HG02970 (cell line): Measurements from ENCODE around the gene MORN1.

Experiments
- ATAC-seq: cut with Tn5 transposase; IDR thresholded peaks from one replicate; pipeline ENCODE4 v1.9.1; 2021; ENCODE audit warnings: mild to moderate bottlenecking, moderate library complexity, moderate number of reproducible peaks; ENCODE audit not compliant: unreplicated experiment, low FRiP score

MORN1 gene

GRCh38 chr1:2353551-2354438 lies 37.6 kb downstream of the MORN1 start:
- ATAC-seq, result no peak

GRCh38 chr1:2352897-2353550 lies 38.3 kb downstream of the MORN1 start:
- no peak for ATAC-seq

- no peak for ATAC-seq
Observed at GRCh38 chr1:2352341-2352896, 38.9 kb downstream of the MORN1 start.

GRCh38 chr1:2351723-2352122 lies 39.6 kb downstream of the MORN1 start:
- no peak for ATAC-seq

GRCh38 chr1:2350911-2351655 lies 40.3 kb downstream of the MORN1 start:
- no peak for ATAC-seq

GRCh38 chr1:2350501-2350900 lies 40.9 kb downstream of the MORN1 start:
- ATAC-seq, result no peak

- ATAC-seq, result no peak
Observed at GRCh38 chr1:2349806-2350205, 41.5 kb downstream of the MORN1 start.

GRCh38 chr1:2348346-2349325 lies 42.7 kb downstream of the MORN1 start:
- no peak for ATAC-seq

GRCh38 chr1:2347896-2348295 lies 43.5 kb downstream of the MORN1 start:
- ATAC-seq, result no peak

- ATAC-seq, result no peak
Observed at GRCh38 chr1:2347409-2347785, 44.0 kb downstream of the MORN1 start.

GRCh38 chr1:2346691-2347408 lies 44.5 kb downstream of the MORN1 start:
- ATAC-seq, result no peak

GRCh38 chr1:2345297-2346075 lies 45.9 kb downstream of the MORN1 start:
- no peak for ATAC-seq

- no peak for ATAC-seq
Observed at GRCh38 chr1:2344744-2345296, 46.5 kb downstream of the MORN1 start.

GRCh38 chr1:2344121-2344681 lies 47.2 kb downstream of the MORN1 start:
- ATAC-seq, result no peak

GRCh38 chr1:2343023-2343935 lies 48.1 kb downstream of the MORN1 start:
- no peak for ATAC-seq

- no peak for ATAC-seq
Observed at GRCh38 chr1:2342384-2343022, 48.9 kb downstream of the MORN1 start.
